AG04450 (cell line): ENCODE measurements around the gene NPBWR2. TPM values are rescaled to one million over a fixed set of nuclear protein-coding genes. Genes with fewer than 3 reads are reported as not detected.
"Not testable (repeated sequence)": the region's sequence is repeated elsewhere in the genome, so short reads cannot be mapped to it uniquely, and the experiment has no call there.

Experiments used
- CTCF ChIA-PET: fragments of 300-600, 350-600 bp; formaldehyde crosslinking; extraction: SDS; loops from one replicate; lab custom pipeline; 2022; ENCODE audit warnings: antibody characterized with exemption, inconsistent platforms; lab: Charles Lee
- POLR2A ChIA-PET: fragments of 350-600 bp; formaldehyde crosslinking; extraction: SDS; loops from one replicate; lab custom pipeline; 2021; ENCODE audit warnings: antibody characterized with exemption, inconsistent platforms; lab: Yijun Ruan, JAX
- DNase-seq: peaks from one replicate; pipeline ENCODE4 v3.0.0-alpha.2; 2011; ENCODE audit warnings: low read depth, low spot score
- H3K27ac ChIP-seq: one replicate; pipeline ENCODE4 v1.5.1; 2012; ENCODE audit warnings: low read depth, low read length, control low read depth
- H3K27me3 ChIP-seq: one replicate; pipeline ENCODE4 v1.6.0; 2012; ENCODE audit warnings: low read length; ENCODE audit not compliant: control insufficient read depth, insufficient read depth
- H3K4me3 ChIP-seq: 2 replicates; pipeline ENCODE4 v1.5.1; 2011; ENCODE audit warnings: mild to moderate bottlenecking, low read depth, low read length, control low read depth
- H3K9me3 ChIP-seq: 2 replicates; pipeline ENCODE4 v1.5.1; 2012; ENCODE audit warnings: low read length; ENCODE audit not compliant: control insufficient read depth, insufficient read depth
- CTCF ChIP-seq: IDR thresholded peaks from 2 replicates; pipeline ENCODE4 v1.5.1; 2011; ENCODE audit warnings: low read depth, low read length, control low read depth, inconsistent platforms
- polyA plus RNA-seq: library from polyadenylated mRNA; depleted of rRNA; stranded (reverse); fragments of >200 nt; gene quantifications from 2 replicates; pipeline ENCODE4 v1.2.3, GENCODE V29; 2011

Gene NPBWR2
- polyA plus RNA-seq, 1 experiment: not detected

GRCh38 chr20:64092258-64093012 is 14.9 kb downstream of the NPBWR2 start:
- ChIA-PET CTCF (no interaction called here), POLR2A (no interaction called here)
- TF ChIP-seq CTCF: no peak

GRCh38 chr20:64091770-64092169 is 15.6 kb downstream of the NPBWR2 start:
- ChIA-PET CTCF (no interaction called here), POLR2A (no interaction called here)
- H3K9me3 ChIP-seq: peaks cover 14% of the 10 kb centered on the region
- no peak for DNase-seq
- H3K4me3 ChIP-seq: no peak overlapping the region
- TF ChIP-seq CTCF: no peak
- no peak overlapping the region for H3K27ac ChIP-seq
- peaks cover 22% of the 10 kb centered on the region for H3K27me3 ChIP-seq

More at GRCh38 chr20:64092258-64093012, 14.9 kb downstream of the NPBWR2 start:
- no peak for DNase-seq
- Histone ChIP-seq H3K9me3 (peaks cover 11% of the 10 kb centered on the region; the same call in 1 of the 2 replicates), H3K27ac (no peak overlapping the region), H3K27me3 (peaks cover 20% of the 10 kb centered on the region), H3K4me3 (no peak overlapping the region)

GRCh38 chr20:64091340-64091739 is 16.0 kb downstream of the NPBWR2 start:
- CTCF ChIA-PET: no interaction called here
- Histone ChIP-seq H3K4me3 (no peak overlapping the region), H3K27ac (no peak overlapping the region), H3K9me3 (peaks cover 16% of the 10 kb centered on the region), H3K27me3 (peaks cover 25% of the 10 kb centered on the region)
- DNase-seq: no peak
- no peak for TF ChIP-seq CTCF
- POLR2A ChIA-PET: no interaction called here

GRCh38 chr20:64090165-64090564 is 17.2 kb downstream of the NPBWR2 start:
- H3K9me3 ChIP-seq: peaks cover 11% of the 10 kb centered on the region
- H3K4me3 ChIP-seq: no peak overlapping the region
- DNase-seq: no peak
- CTCF ChIA-PET: no interaction called here
- POLR2A ChIA-PET: no interaction called here
- TF ChIP-seq CTCF: no peak
- H3K27me3 ChIP-seq: peaks cover 36% of the 10 kb centered on the region
- H3K27ac ChIP-seq: no peak overlapping the region

GRCh38 chr20:64088586-64088985 is 18.8 kb downstream of the NPBWR2 start:
- H3K27me3 ChIP-seq: peaks cover 47% of the 10 kb centered on the region
- peaks cover 15% of the 10 kb centered on the region for H3K9me3 ChIP-seq
- H3K4me3 ChIP-seq, H3K27ac ChIP-seq, DNase-seq, POLR2A ChIA-PET, CTCF ChIA-PET: not testable (repeated sequence)

GRCh38 chr20:64087226-64087825 is 20.0 kb downstream of the NPBWR2 start:
- POLR2A ChIA-PET, H3K4me3 ChIP-seq, H3K27ac ChIP-seq, CTCF ChIA-PET, DNase-seq: not testable (repeated sequence)
- peaks cover 39% of the 10 kb centered on the region for H3K27me3 ChIP-seq
- peaks cover 15% of the 10 kb centered on the region for H3K9me3 ChIP-seq
